Measurements from ENCODE around the gene HIVEP2.
A peak's percentile ranks its signal among the peaks of the same experiment; 100 is the strongest.

Gene HIVEP2

DNA sequence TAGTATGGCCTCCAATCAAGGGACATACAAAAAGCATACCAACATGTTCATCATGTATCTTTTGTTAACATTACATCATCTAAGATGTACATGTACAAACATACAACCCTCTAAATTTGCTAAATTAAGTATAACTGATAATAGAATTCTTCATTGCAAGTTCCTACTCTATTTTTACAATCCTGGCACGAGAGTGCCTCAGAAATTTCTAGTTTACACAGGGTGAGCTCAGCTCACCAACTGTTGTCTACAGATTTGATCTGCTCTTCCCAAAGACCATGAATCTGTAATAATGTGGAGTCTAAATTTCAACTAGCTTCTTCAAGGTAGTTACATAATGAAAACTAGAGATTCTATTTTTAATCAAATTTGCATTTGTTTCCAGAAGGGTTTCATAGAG, 179.7 kb downstream of the HIVEP2 start:
- no peak for DNase-seq

GRCh38 chr6:142764311-142764710, 180.7 kb downstream of the HIVEP2 start:
- no peak for DNase-seq

DNA sequence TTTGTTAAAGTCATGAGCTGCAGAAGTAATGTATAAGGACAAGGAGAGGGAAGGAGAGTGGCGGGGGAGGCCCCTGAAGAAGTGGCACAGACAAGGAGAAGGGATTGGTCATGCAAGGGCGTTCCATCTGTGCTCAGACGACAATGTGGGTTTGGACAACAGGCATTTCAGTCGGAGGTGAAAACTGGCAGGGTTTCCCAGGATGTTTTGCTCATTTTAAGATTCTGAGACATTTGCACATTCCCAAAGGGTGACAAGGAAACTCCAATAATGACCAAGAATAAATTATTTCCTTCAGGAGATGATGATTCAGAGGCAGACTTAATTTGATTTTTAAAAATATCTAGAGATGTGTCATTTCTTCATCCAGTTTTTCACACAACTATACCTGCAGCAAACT, 181.8 kb downstream of the HIVEP2 start:
- DNase-seq, result no peak

- no peak for DNase-seq
Observed at GRCh38 chr6:142761756-142762155, 183.2 kb downstream of the HIVEP2 start.

DNA sequence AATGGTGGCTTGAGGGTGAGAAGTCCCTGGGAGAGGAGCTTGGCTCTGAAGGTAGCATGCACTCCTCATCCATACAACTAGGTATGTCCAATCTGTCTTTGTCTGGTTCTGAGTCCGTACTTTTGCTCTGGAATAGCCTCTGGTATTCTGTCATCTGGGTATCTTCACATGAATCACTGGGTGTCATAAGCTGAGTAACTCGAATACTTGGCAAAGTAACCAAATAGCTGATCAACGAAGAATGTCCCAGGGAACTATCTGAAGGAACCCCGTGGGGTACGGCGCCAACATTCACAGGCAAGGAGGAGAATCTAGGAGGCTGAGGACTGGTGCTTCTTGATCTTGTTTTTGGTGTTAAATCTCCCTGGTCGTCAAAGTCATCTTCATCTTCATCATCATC, 184.8 kb downstream of the HIVEP2 start:
- DNase-seq, result no peak

DNA sequence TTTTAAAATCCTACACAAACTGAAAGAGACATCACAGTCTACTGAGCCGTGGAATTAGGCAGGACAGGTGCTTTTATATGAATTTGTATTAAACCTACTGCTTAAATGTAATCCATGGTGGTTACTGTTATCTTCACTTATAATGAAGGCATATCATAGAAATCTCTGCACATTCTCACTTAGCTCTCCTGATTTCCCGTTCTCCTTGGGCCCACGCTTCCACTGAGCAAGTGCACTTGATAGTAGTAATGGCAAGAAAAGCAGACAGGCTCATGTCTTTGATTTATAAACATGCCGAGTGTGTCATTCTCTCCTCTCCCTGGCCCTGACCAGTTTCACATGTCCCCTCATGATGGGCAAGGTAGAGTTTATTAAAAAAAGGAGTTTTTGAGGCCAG, 186.3 kb downstream of the HIVEP2 start:
- no peak for DNase-seq

- DNase-seq, result no peak
Observed at GRCh38 chr6:142757852-142758628, 186.9 kb downstream of the HIVEP2 start.

DNA sequence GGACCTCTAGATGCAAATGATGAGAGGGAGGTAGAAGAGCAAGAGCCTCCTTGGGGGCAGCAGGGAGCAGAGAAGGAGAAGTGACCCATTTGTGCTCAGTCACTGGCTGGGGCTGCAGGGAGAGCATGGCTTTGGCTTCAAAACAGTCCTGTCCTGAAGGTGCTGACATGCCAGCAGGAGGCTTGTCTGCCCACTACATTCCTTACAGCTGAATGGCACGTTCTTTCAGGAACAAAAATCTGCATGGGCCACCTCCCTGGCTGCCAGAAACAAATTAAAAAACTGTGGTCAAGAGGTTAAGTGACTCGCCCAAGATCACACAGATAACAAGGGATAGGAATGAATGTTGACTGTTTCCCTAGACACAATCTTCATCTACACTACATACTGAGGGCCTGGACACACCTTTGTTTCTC, 188.8 kb downstream of the HIVEP2 start:
- no peak for DNase-seq

GRCh38 chr6:142753196-142753595, 191.8 kb downstream of the HIVEP2 start:
- DNase-seq, result no peak

DNA sequence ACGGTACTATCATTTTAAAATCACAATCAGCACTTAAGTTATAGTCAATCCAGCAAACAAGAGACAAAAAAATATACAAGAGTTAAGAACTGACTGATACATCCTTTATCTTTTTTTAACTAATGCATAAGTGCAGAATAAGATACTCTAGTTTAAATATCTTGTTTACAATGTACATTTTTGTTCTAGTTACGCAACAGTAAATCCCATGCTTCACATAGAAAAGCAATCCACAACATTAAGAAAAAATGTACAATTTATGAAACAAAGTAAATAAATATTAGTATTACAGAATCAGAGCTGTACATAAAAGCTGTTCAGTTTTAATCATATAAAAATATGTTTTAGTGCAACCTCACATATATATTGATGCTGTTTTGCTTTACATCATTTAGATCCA, 192.6 kb downstream of the HIVEP2 start:
- no peak for DNase-seq

DNA sequence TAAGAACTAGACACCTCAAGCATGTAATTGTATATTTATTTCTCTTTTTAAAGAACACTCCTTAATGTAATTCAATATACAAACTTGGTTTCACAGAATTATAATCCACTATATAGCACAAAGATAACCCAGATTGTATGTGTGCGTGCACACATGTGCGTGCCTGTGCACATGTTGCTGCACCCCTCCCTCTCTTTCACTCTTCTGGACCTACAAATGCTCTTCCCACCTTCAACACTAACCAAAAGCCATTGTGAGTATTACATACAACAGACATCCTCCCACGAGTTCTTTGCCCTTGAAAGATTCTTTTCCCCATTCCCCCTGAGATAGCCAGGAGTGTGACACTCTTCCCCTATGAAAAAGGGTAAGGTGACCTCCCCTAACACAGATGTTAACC, 193.5 kb downstream of the HIVEP2 start:
- DNase-seq, result no peak

DNA sequence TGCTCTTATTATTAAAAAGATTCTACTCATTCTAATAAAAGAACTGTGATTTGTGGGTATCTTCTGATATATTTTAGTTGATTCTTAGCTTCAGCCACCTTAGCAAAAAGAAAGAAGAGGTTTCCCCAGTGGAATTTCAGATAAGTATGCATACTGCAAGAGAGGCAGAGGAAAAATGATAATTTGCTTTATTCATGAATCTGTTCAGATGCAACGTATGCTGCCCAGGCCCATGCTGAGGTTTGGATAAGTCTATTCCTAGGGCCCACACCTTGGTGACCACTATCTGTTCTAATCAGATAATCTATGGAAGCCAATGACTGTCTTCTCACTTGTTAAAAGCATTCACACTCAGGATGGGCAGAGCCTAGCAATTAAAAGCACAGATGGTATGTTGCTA, 194.0 kb downstream of the HIVEP2 start:
- DNase-seq, result no peak

GRCh38 chr6:142749556-142749955, 195.4 kb downstream of the HIVEP2 start:
- no peak for DNase-seq

- DNase-seq, result no peak
Observed at GRCh38 chr6:142746524-142746923, 198.5 kb downstream of the HIVEP2 start.

GRCh38 chr6:142744836-142745235, 200.1 kb downstream of the HIVEP2 start:
- no peak for DNase-seq

GRCh38 chr6:142740449-142740848, 204.5 kb downstream of the HIVEP2 start:
- no peak for DNase-seq

DNA sequence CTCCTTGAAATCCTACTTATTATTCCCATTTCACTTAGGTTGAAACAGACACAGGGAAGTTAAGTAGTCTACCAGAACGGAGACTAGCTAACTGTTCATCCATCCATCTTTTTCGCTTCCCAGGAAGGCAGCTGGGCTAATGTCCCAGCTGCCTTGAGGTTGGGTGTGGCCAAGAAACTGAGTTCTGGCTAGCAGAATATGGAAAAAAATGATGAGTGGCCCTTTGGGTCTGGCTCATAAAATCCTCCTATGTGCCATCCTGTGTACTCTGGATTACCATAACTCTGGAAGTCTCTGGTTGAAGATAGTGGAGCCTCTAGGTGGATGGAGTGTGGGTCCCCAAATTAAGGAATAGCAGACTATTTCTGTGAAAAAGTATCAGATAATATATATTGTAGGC, 206.2 kb downstream of the HIVEP2 start:
- DNase-seq, result no peak

- DNase-seq, result no peak
Observed at GRCh38 chr6:142738035-142738396, 207.0 kb downstream of the HIVEP2 start.

GRCh38 chr6:142737368-142738034, 207.5 kb downstream of the HIVEP2 start:
- DNase-seq, result no peak

DNA sequence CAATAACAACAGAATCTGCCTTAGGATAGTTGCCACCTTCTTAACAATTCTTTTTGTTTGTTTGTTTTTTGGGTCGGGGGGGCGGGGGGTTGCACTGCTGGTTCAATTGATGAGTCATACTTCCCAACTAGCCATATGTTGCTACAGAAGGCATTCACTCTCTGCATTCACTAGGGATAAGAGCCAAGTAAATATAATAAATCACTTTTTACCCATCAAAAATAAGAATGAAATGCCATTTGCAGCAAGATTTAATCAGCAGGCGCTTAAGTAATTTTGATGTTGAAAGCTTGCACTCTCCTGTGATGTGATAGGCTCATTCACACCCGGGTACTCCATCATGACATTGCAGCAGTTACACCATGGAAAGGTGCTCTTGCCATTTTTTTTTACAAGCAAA, 209.8 kb downstream of the HIVEP2 start:
- peak; percentile 65 for DNase-seq

GRCh38 chr6:142732790-142733189, 212.2 kb downstream of the HIVEP2 start:
- DNase-seq, result no peak

DNA sequence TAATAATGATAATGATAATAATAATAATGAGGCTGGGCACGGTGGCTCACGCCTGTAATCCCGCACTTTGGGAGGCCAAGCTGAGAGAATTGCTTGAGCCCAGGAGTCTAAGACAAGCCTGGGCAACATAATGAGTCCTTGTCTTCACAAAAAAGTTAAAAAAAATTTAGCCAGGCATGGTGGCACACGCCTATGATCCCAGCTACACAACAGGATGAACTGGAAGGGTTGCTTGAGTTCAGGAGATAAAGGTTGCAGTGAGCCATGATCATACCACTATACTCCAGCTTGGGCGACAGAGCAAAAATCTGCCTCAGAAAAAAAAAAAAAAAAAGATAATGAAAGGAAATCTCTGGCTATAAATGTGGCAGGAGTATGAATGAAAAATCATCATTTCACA, 213.4 kb downstream of the HIVEP2 start:
- no peak for DNase-seq

DNA sequence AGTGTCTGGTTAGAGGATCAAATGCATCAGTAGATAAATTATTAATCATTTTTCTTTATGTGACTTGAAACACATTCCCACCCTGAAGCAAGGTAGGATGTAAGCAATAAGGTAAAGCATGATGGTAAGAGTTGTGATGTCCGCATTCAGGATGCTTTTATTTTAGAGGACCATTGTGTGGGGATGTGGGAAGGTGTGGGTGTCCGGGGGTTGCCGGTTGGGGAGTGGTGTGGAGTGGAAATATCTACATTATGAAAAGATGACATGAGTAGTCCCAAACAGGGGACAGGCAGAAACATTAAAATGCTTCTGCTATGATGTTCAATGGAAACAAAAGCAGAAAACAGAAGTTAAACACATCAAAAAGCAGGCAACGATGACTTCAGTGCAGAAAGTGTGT, 215.4 kb downstream of the HIVEP2 start:
- no peak for DNase-seq

- no peak for DNase-seq
Observed at GRCh38 chr6:142728910-142729481, 216.0 kb downstream of the HIVEP2 start.

Data from NCI-H1417 treated with DMSO at 0.1 percent for 48 hours (cell line).